HG03432 (cell line): Measurements from ENCODE around the gene ABLIM3.

Experiments used
- ATAC-seq: cut with Tn5 transposase; IDR thresholded peaks from one replicate; pipeline ENCODE4 v1.9.1; 2021; ENCODE audit warnings: mild to moderate bottlenecking, moderate library complexity; ENCODE audit not compliant: unreplicated experiment

Gene ABLIM3

GRCh38 chr5:149216496-149216895, 75.2 kb downstream of the ABLIM3 start:
- no peak for ATAC-seq

GRCh38 chr5:149217096-149217802, 76.0 kb downstream of the ABLIM3 start:
- no peak for ATAC-seq

- ATAC-seq: no peak
These were observed 76.5 kb downstream of the ABLIM3 start for GRCh38 chr5:149217803-149218155.

- no peak for ATAC-seq
These were observed 78.3 kb downstream of the ABLIM3 start for GRCh38 chr5:149219584-149219983.

GRCh38 chr5:149220750-149221149, 79.5 kb downstream of the ABLIM3 start:
- ATAC-seq: no peak

- ATAC-seq: no peak
These were observed 80.0 kb downstream of the ABLIM3 start for GRCh38 chr5:149221326-149221725.

- no peak for ATAC-seq
These were observed 80.5 kb downstream of the ABLIM3 start for GRCh38 chr5:149221731-149222342.

- ATAC-seq: no peak
These were observed 82.0 kb downstream of the ABLIM3 start for GRCh38 chr5:149223081-149223848.

GRCh38 chr5:149224282-149224681, 83.0 kb downstream of the ABLIM3 start:
- ATAC-seq: no peak

GRCh38 chr5:149227168-149227826, 86.0 kb downstream of the ABLIM3 start:
- no peak for ATAC-seq

- no peak for ATAC-seq
These were observed 87.5 kb downstream of the ABLIM3 start for GRCh38 chr5:149228618-149229297.

- no peak for ATAC-seq
These were observed 88.1 kb downstream of the ABLIM3 start for GRCh38 chr5:149229298-149229937.

GRCh38 chr5:149235841-149236240, 94.5 kb downstream of the ABLIM3 start:
- ATAC-seq: no peak

GRCh38 chr5:149237662-149238061, 96.4 kb downstream of the ABLIM3 start:
- ATAC-seq: no peak

- ATAC-seq: no peak
These were observed 97.2 kb downstream of the ABLIM3 start for GRCh38 chr5:149238540-149238939.

GRCh38 chr5:149239917-149240316, 98.6 kb downstream of the ABLIM3 start:
- ATAC-seq: no peak

GRCh38 chr5:149240354-149240998, 99.2 kb downstream of the ABLIM3 start:
- ATAC-seq: no peak

- ATAC-seq: no peak
These were observed 101.0 kb downstream of the ABLIM3 start for GRCh38 chr5:149242339-149242738.

GRCh38 chr5:149246906-149247305, 105.6 kb downstream of the ABLIM3 start:
- ATAC-seq: no peak

- ATAC-seq: no peak
These were observed 106.4 kb downstream of the ABLIM3 start for GRCh38 chr5:149247726-149248125.
